Esophagus squamous epithelium (tissue), 4 donors: ENCODE data around the gene PRSS23.

Experiments used
- CTCF ChIP-seq, 6 experiments: fragments of 450-650 bp in 4 of 6; fragments of 200-600 bp in 2 of 6; sonication (generic) in 2 of 6; IDR thresholded peaks; one replicate each; pipeline ENCODE4 v1.5.1; 2016 to 2019; ENCODE audit warnings: antibody characterized with exemption in 6 of 6, mild to moderate bottlenecking in 4 of 6, moderate library complexity in 4 of 6
- POLR2A ChIP-seq, 4 donors: fragments of 450-650 bp; IDR thresholded peaks; one replicate each; pipeline ENCODE4 v1.6.1; 2017; ENCODE audit warnings: antibody characterized with exemption in 4 of 4, mild to moderate bottlenecking in 4 of 4, moderate library complexity in 3 of 4

GRCh38 chr11:86814775-86815174 is 14.4 kb downstream of the PRSS23 start:
- TF ChIP-seq CTCF (IDR thresholded peaks at IDR 0.05) (no peak), POLR2A (IDR thresholded peaks at IDR 0.05) (no peak)
